Panc1 (cell line): ENCODE data around the gene P3H3. TPM values are rescaled to one million over a fixed set of nuclear protein-coding genes. Genes with fewer than 3 reads are reported as not detected.

Experiments used
- ATAC-seq: fragments of 200-7000 bp; cut with Tn5 transposase; 2 replicates; pipeline ENCODE4 v1.9.1; 2020; ENCODE audit warnings: mild to moderate bottlenecking, moderate library complexity
- BruUV-seq: library from RNA; stranded (reverse); fragments of 400-500 nt; replicated peaks from 2 replicates; lab custom pipeline; 2021; lab: Mats Ljungman, UMichigan
- CTCF ChIA-PET: fragments of 300-600 bp; sonication (Branson Sonifier 250); formaldehyde crosslinking; loops from one replicate; lab custom pipeline; 2022; ENCODE audit warnings: antibody characterized with exemption; lab: Charles Lee
- POLR2A ChIA-PET: fragments of 300-600 bp; sonication (Branson Sonifier 250); formaldehyde crosslinking; loops from one replicate; lab custom pipeline; 2022; ENCODE audit warnings: antibody characterized with exemption; lab: Charles Lee
- DNase-seq: peaks from one replicate; pipeline ENCODE4 v3.0.0-alpha.2; 2010; ENCODE audit warnings: low read depth, low spot score
- H3K27ac ChIP-seq: 2 replicates; pipeline ENCODE4 v1.5.1; 2011; ENCODE audit warnings: mild to moderate bottlenecking, low read length, inconsistent platforms
- H3K27me3 ChIP-seq: fragments of 200-500 bp; sonication (Bioruptor generic); 2 replicates; pipeline ENCODE4 v1.6.0; 2014; ENCODE audit warnings: low read length, inconsistent platforms; ENCODE audit not compliant: control insufficient read depth, insufficient read depth
- H3K36me3 ChIP-seq: fragments of 200-500 bp; sonication (Bioruptor generic); 2 replicates; pipeline ENCODE4 v1.5.1; 2014; ENCODE audit warnings: inconsistent platforms, mild to moderate bottlenecking, low read length, moderate library complexity; ENCODE audit not compliant: control insufficient read depth, insufficient read depth
- H3K4me1 ChIP-seq: 2 replicates; pipeline ENCODE4 v1.5.1; 2011; ENCODE audit warnings: inconsistent platforms, mild to moderate bottlenecking, low read length, moderate library complexity; ENCODE audit not compliant: control insufficient read depth, insufficient read depth
- H3K4me3 ChIP-seq, 2 experiments: 2 replicates each; pipeline ENCODE4 v1.5.1; 2011 to 2012; ENCODE audit warnings: low read depth in 2 of 2, low read length in 2 of 2, mild to moderate bottlenecking in 2 of 2, inconsistent platforms in 1 of 2, moderate library complexity in 1 of 2
- H3K9me3 ChIP-seq: fragments of 200-500 bp; sonication (Bioruptor generic); 2 replicates; pipeline ENCODE4 v1.5.1; 2014; ENCODE audit warnings: low read depth, mild to moderate bottlenecking, inconsistent platforms, low read length, moderate library complexity; ENCODE audit not compliant: control insufficient read depth, insufficient read depth
- POLR2AphosphoS5 ChIP-seq: IDR thresholded peaks from 2 replicates; pipeline ENCODE4 v1.6.1; 2012; ENCODE audit warnings: mild to moderate bottlenecking, low read depth, low read length, moderate library complexity
- SIN3A ChIP-seq: IDR thresholded peaks from 2 replicates; pipeline ENCODE4 v1.6.1; 2012; ENCODE audit warnings: low read depth, mild to moderate bottlenecking, low read length, moderate library complexity, borderline replicate concordance; ENCODE audit not compliant: insufficient read depth
- TCF7L2 ChIP-seq: IDR thresholded peaks from 2 replicates; pipeline ENCODE4 v1.6.1; 2011; ENCODE audit warnings: mild to moderate bottlenecking, low read depth, low read length, inconsistent platforms
- in situ Hi-C: cut with HindIII; loops from 2 replicates; pipeline ENCODE4 v1.10.0; 2016; ENCODE audit warnings: low sequenced_read_pairs, low pct_unique_long_range_greater_than_20kb
- intact Hi-C: fragments of 100-400 bp; cut with micrococcal nuclease; formaldehyde crosslinking; loops from one replicate; pipeline ENCODE4 v1.10.0; 2022; ENCODE audit not compliant: unreplicated experiment
- total RNA-seq: library from RNA; stranded (reverse); gene quantifications from one replicate; pipeline ENCODE4 v1.2.1, GENCODE V29; 2021; ENCODE audit not compliant: unreplicated experiment
- TF ChIP-seq, protein P1 (sequence below), 2 experiments: IDR thresholded peaks; 2 replicates each; pipeline ENCODE4 v1.6.1; 2011 to 2012; ENCODE audit warnings: low read depth in 2 of 2, control low read depth in 1 of 2, low read length in 1 of 2, mild to moderate bottlenecking in 1 of 2, moderate library complexity in 1 of 2; ENCODE audit not compliant: insufficient read depth in 1 of 2
- TF ChIP-seq, protein P2 (sequence below): fragments of 450-650 bp; IDR thresholded peaks from 2 replicates; pipeline ENCODE4 v1.5.1; 2017; ENCODE audit warnings: mild to moderate bottlenecking

P3H3 gene
- total RNA-seq, 1 experiment from 2014 or later, result 11.0 TPM

DNA sequence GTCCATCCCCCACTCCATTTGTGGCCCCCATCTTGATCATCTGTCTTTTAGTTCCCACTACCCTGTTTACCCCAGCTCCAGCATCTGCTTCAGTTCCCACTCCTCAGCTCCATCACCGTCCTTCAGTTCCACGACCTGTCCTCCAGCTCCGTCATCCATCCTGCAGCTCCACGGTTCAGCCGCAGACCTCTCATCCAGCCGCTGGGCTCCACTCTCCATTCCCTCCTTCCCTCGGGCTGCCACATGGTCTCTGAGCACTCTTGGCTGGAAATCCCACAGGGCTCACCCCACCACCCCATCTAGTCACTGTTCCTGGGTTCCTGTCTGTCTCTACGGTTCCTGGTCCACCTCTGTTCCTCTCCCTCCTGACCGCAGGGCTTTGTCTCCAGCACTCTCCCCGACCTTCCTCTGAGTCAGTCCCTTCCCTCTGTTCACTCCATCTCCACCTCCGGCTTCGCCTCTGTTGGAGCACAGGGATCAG lies 3.3 kb upstream of the P3H3 start:
- TF ChIP-seq POLR2AphosphoS5, result no peak
- TF ChIP-seq, protein P1, sequence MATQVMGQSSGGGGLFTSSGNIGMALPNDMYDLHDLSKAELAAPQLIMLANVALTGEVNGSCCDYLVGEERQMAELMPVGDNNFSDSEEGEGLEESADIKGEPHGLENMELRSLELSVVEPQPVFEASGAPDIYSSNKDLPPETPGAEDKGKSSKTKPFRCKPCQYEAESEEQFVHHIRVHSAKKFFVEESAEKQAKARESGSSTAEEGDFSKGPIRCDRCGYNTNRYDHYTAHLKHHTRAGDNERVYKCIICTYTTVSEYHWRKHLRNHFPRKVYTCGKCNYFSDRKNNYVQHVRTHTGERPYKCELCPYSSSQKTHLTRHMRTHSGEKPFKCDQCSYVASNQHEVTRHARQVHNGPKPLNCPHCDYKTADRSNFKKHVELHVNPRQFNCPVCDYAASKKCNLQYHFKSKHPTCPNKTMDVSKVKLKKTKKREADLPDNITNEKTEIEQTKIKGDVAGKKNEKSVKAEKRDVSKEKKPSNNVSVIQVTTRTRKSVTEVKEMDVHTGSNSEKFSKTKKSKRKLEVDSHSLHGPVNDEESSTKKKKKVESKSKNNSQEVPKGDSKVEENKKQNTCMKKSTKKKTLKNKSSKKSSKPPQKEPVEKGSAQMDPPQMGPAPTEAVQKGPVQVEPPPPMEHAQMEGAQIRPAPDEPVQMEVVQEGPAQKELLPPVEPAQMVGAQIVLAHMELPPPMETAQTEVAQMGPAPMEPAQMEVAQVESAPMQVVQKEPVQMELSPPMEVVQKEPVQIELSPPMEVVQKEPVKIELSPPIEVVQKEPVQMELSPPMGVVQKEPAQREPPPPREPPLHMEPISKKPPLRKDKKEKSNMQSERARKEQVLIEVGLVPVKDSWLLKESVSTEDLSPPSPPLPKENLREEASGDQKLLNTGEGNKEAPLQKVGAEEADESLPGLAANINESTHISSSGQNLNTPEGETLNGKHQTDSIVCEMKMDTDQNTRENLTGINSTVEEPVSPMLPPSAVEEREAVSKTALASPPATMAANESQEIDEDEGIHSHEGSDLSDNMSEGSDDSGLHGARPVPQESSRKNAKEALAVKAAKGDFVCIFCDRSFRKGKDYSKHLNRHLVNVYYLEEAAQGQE (IDR thresholded peaks at IDR 0.05; ENCODE audit: insufficient read depth in 1 of 2, low read depth in 2 of 2, low read length in 1 of 2), result no peak
- TF ChIP-seq TCF7L2, result no peak
- TF ChIP-seq, protein P2, sequence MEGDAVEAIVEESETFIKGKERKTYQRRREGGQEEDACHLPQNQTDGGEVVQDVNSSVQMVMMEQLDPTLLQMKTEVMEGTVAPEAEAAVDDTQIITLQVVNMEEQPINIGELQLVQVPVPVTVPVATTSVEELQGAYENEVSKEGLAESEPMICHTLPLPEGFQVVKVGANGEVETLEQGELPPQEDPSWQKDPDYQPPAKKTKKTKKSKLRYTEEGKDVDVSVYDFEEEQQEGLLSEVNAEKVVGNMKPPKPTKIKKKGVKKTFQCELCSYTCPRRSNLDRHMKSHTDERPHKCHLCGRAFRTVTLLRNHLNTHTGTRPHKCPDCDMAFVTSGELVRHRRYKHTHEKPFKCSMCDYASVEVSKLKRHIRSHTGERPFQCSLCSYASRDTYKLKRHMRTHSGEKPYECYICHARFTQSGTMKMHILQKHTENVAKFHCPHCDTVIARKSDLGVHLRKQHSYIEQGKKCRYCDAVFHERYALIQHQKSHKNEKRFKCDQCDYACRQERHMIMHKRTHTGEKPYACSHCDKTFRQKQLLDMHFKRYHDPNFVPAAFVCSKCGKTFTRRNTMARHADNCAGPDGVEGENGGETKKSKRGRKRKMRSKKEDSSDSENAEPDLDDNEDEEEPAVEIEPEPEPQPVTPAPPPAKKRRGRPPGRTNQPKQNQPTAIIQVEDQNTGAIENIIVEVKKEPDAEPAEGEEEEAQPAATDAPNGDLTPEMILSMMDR, result no peak
- TF ChIP-seq SIN3A, result no peak
- intact Hi-C loops, result loop anchor here (1.0 to 5.0 kb wide), 2 partner anchors 73 to 89 kb away; partner anchors contain the start of gene MLF2
- POLR2A ChIA-PET, result no interaction called here
- H3K9me3 ChIP-seq, result no peaks in the 10 kb centered on the region
- H3K36me3 ChIP-seq, result no peaks in the 10 kb centered on the region
- DNase-seq (no peak), ATAC-seq (peak; percentile 28; the same call in 1 of the 2 replicates)
- in situ Hi-C loops, result no loop called here
- TSS peak; percentile 56 for BruUV-seq
- H3K4me1 ChIP-seq, result peaks cover 10% of the 10 kb centered on the region; the same call in 1 of the 2 replicates
- H3K27ac ChIP-seq, result no peak overlapping the region
- CTCF ChIA-PET, result interaction anchor here (0.6 to 1.3 kb wide), 2 partner anchors 71 to 119 kb away, joined by 5 to 11 read pairs; partner anchors contain the start of gene MLF2
- H3K4me3 ChIP-seq, result peak overlapping the region in 1 of 2 experiments; percentile 27; a peak in 1 of 4 replicates
- no peaks in the 10 kb centered on the region for H3K27me3 ChIP-seq

DNA sequence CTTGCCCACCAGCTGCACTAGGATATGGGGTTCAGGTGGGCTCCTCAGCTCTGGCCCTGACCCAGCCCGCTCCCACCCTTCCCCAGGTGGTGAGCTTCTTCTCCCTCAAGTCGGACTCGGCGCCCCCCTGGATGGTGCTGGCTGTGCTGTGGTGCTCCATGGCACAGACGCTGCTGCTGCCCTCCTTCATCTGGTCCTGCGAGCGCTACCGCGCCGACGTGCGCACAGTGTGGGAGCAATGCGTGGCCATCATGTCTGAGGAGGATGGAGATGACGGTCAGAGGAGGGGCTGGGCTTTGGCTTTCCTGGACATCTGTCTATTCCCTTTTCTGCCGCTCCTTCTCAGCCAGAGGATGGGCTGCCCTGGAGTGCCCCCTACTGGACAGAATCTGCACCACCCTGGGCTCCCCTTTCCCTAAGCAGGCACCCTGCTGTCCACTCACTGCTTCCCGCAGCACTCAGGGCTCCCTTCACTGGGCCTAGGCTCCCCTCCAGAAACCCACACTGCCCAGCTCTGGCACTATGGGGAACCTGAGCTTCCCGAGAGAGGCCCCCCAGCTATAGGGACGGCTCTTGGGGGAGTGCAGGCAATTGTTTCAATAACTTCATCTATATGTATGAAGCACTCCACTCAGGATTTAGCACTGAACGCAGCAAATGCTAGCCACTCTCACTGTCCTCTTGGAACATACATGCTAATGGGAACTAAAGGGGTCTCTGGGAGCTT lies 2.6 kb upstream of the P3H3 start:
- no TSS peak for BruUV-seq
- no peak overlapping the region for H3K27ac ChIP-seq
- H3K4me3 ChIP-seq, result peak overlapping the region in 1 of 2 experiments; percentile 27; a peak in 1 of 4 replicates
- TF ChIP-seq, protein P2, result peak; percentile 90
- TF ChIP-seq TCF7L2 (no peak), POLR2AphosphoS5 (no peak)
- CTCF ChIA-PET, result interaction anchor here (1.3 kb wide), 1 partner anchor 72 kb away, joined by 5 read pairs; the partner anchor contains the start of gene MLF2
- no peaks in the 10 kb centered on the region for H3K9me3 ChIP-seq
- ATAC-seq, result peak; percentile 79
- in situ Hi-C loops, result no loop called here
- no peaks in the 10 kb centered on the region for H3K27me3 ChIP-seq
- DNase-seq, result no peak
- H3K36me3 ChIP-seq, result no peaks in the 10 kb centered on the region
- intact Hi-C loops, result loop anchor here (1.0 to 5.0 kb wide), 2 partner anchors 73 to 89 kb away; partner anchors contain the start of gene MLF2
- peaks cover 10% of the 10 kb centered on the region; the same call in 1 of the 2 replicates for H3K4me1 ChIP-seq
- POLR2A ChIA-PET, result no interaction called here
